Lower lobe of right lung (tissue), 2 donors: ENCODE data around the gene POU6F2. TPM values are rescaled to one million over a fixed set of nuclear protein-coding genes. Genes with fewer than 3 reads are reported as not detected.
A peak's percentile ranks its signal among the peaks of the same experiment; 100 is the strongest.

ENCODE experiments used
- ATAC-seq, 2 donors: fragments of 200-7000 bp; cut with Tn5 transposase; one replicate each; pipeline ENCODE4 v1.9.1; 2020 to 2022; ENCODE audit warnings: mild to moderate bottlenecking in 2 of 2, moderate library complexity in 2 of 2
- DNase-seq: peaks from one replicate; pipeline ENCODE4 v3.0.0-alpha.2; 2020
- H3K27ac ChIP-seq: fragments of 200-600 bp; one replicate; pipeline ENCODE4 v1.8.0; 2022
- H3K27me3 ChIP-seq: fragments of 200-600 bp; one replicate; pipeline ENCODE4 v1.8.0; 2022; ENCODE audit warnings: low read depth
- H3K36me3 ChIP-seq: fragments of 200-600 bp; one replicate; pipeline ENCODE4 v1.8.0; 2022; ENCODE audit warnings: mild to moderate bottlenecking
- H3K4me1 ChIP-seq: fragments of 200-600 bp; one replicate; pipeline ENCODE4 v1.8.0; 2022
- H3K4me3 ChIP-seq: fragments of 200-600 bp; one replicate; pipeline ENCODE4 v1.8.0; 2022; ENCODE audit warnings: mild to moderate bottlenecking
- H3K9me3 ChIP-seq: fragments of 200-600 bp; one replicate; pipeline ENCODE4 v1.8.0; 2022
- intact Hi-C: fragments of 100-400 bp; cut with DNase I; formaldehyde crosslinking; loops from one replicate; pipeline ENCODE4 v1.11.0; 2022
- total RNA-seq: library from RNA; stranded (reverse); fragmentation: NEBNext Ultra II Directional; extraction: Animal tissue kit (Norgen Biotek cat#: 25700); gene quantifications from one replicate; pipeline ENCODE4 v1.2.1, GENCODE V29; 2021
- TF ChIP-seq, protein P1 (sequence below): fragments of 200-600 bp; IDR thresholded peaks from one replicate; pipeline ENCODE4 v1.8.0; 2022; ENCODE audit warnings: antibody characterized with exemption, mild to moderate bottlenecking
- donor health status: DM: no; HTN: yes; CAD: no; lungs with severe emphysema.

Gene POU6F2
- total RNA-seq, 1 donor from 2014 or later: not detected

DNA sequence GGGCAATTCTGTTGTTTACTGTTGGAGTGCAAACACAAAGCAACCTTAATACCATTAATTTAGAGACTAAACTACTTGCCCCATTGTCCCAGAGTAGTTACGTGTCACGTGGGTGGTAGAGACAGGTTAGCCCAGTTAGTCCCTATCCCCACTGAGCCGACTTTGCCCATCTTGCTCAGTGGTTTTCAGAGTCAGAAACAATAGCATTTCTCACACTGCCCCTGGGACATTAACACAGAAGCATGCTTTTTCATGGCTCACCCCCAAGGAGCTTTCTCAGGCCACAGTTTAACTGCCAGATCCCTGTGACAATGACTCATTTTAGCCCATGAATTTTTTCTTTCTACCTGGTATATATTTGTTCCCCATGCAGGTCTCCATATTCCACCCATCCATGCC, 271.0 kb downstream of the POU6F2 start:
- no peaks in the 10 kb centered on the region for H3K36me3 ChIP-seq
- no peak for ATAC-seq
- no peaks in the 10 kb centered on the region for H3K4me1 ChIP-seq
- TF ChIP-seq, protein P1, sequence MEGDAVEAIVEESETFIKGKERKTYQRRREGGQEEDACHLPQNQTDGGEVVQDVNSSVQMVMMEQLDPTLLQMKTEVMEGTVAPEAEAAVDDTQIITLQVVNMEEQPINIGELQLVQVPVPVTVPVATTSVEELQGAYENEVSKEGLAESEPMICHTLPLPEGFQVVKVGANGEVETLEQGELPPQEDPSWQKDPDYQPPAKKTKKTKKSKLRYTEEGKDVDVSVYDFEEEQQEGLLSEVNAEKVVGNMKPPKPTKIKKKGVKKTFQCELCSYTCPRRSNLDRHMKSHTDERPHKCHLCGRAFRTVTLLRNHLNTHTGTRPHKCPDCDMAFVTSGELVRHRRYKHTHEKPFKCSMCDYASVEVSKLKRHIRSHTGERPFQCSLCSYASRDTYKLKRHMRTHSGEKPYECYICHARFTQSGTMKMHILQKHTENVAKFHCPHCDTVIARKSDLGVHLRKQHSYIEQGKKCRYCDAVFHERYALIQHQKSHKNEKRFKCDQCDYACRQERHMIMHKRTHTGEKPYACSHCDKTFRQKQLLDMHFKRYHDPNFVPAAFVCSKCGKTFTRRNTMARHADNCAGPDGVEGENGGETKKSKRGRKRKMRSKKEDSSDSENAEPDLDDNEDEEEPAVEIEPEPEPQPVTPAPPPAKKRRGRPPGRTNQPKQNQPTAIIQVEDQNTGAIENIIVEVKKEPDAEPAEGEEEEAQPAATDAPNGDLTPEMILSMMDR: no peak
- H3K27ac ChIP-seq: no peak overlapping the region
- no peaks in the 10 kb centered on the region for H3K9me3 ChIP-seq
- no peaks in the 10 kb centered on the region for H3K27me3 ChIP-seq
- DNase-seq: no peak
- H3K4me3 ChIP-seq: no peak overlapping the region
- intact Hi-C loops: no loop called here

DNA sequence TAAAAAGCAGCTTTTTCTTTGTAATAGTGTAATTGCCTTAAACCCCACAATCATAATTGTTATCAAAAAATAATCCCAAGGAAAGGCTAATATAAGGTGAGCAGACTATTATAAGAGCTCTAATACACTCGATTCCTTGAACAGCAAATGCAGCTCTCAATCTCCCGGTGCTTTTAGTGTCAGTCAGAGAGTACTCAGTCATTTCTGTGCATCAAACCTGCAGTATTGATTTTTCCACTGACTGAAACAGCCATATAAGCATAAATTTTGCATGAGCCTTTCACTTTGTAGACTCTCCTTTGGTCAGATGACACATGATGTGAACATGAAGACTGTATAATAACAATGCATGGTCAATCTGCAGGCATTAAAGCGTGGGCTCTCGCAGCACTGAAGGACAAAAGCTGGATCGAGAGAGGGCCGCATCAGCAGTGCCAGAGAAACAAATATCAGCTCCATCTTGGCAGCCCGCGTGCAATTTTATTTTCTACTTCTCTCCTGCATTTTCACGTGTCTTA, 272.0 kb downstream of the POU6F2 start:
- Histone ChIP-seq H3K36me3 (no peaks in the 10 kb centered on the region), H3K4me1 (no peaks in the 10 kb centered on the region), H3K27me3 (no peaks in the 10 kb centered on the region), H3K27ac (no peak overlapping the region), H3K9me3 (no peaks in the 10 kb centered on the region), H3K4me3 (no peak overlapping the region)
- ATAC-seq (no peak), DNase-seq (no peak)
- TF ChIP-seq, protein P1: no peak
- intact Hi-C loops: no loop called here

DNA sequence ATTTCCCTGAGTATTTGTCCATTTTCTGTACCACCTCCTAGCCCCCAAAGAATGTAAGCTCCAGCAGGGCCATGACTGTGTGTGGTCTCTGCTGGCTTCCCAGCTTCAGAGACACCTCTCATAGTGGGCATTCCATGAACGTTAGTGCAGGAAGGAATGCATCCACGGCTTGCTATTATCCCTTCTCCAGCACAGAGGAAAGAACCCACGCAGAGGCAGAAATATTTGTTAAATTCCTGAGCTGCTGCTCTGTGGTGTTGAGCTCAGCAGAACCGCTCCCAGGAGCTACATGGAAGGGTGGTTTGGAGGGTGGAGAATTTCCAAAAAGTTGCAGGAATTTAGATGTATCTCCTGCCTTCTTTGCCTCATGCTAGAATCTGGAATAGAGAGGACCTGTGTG, 275.2 kb downstream of the POU6F2 start:
- Histone ChIP-seq H3K4me3 (no peak overlapping the region), H3K36me3 (no peaks in the 10 kb centered on the region), H3K27me3 (no peaks in the 10 kb centered on the region), H3K9me3 (no peaks in the 10 kb centered on the region), H3K27ac (no peak overlapping the region), H3K4me1 (no peaks in the 10 kb centered on the region)
- DNase-seq (no peak), ATAC-seq (no peak)
- intact Hi-C loops: no loop called here
- TF ChIP-seq, protein P1: no peak

DNA sequence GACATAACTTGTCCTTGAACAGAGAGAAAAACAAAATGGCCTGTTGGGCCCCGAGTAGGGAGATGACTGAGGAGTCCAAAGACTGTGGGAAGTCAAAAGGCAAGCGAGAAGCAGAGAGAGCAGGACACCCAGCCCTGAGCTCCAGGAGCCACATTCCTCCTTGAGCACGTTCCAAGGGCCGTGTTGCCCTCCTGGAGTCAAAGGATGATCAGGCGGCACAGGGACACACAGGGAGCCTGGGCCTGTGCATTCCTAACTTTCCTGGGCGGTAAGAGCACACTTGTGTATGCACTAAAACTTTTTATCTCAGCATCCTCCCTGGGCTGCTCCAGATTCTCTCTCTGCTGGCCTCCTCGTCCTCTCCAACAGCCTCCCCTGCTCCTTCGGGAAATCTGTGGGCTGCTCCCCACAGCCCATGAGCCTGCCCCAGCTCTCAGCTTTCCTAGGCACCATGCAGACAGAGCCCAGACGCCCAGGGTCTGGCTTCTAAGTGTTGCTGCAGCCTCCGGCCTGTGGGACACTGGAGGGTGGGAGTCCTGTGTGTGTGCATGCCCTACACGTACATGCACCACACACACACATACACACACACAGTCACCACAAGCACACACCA, 281.8 kb downstream of the POU6F2 start:
- peak in 1 of 2 donors; percentile 25 for ATAC-seq
- Histone ChIP-seq H3K27ac (no peak overlapping the region), H3K9me3 (no peaks in the 10 kb centered on the region), H3K27me3 (no peaks in the 10 kb centered on the region), H3K4me3 (no peak overlapping the region), H3K36me3 (no peaks in the 10 kb centered on the region), H3K4me1 (no peaks in the 10 kb centered on the region)
- intact Hi-C loops: no loop called here
- DNase-seq: no peak
- TF ChIP-seq, protein P1: no peak

DNA sequence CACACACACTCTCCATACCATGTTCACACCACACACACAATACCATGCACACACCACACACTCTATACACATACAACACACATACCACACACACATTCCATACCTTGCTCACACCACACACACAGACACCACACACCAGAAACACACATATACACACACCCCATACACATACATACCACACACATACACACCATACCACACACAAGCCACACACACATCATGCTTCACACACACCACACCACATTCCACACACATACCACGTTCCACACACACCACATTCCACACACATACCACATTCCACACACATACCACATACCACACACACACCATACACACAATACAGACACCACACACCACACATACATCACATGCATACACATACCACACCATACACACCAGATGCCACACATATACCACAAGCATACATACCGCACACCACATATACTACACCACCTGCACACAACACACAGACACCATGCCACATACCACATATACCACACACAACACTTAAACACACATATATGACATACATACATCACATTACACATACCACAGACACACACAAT, 282.7 kb downstream of the POU6F2 start:
- DNase-seq (no peak), ATAC-seq (no peak)
- Histone ChIP-seq H3K9me3 (no peaks in the 10 kb centered on the region), H3K4me1 (no peaks in the 10 kb centered on the region), H3K27ac (no peak overlapping the region), H3K36me3 (no peaks in the 10 kb centered on the region), H3K4me3 (no peak overlapping the region), H3K27me3 (no peaks in the 10 kb centered on the region)
- TF ChIP-seq, protein P1: no peak
- intact Hi-C loops: no loop called here
